HepG2 (cell line): ENCODE results near the gene RIPOR3. TPM values are rescaled to one million over a fixed set of nuclear protein-coding genes. Genes with fewer than 3 reads are reported as not detected.

Experiments used
- CENPX ChIP-seq: sonication (generic); formaldehyde crosslinking; IDR thresholded peaks from 2 replicates; pipeline ENCODE4 v1.9.0; 2021; ENCODE audit warnings: mild to moderate bottlenecking, missing genetic modification reagents, moderate library complexity
- E2F2 ChIP-seq: sonication (generic); formaldehyde crosslinking; IDR thresholded peaks from 2 replicates; pipeline ENCODE4 v1.4.0; 2020; ENCODE audit warnings: missing genetic modification reagents, borderline replicate concordance
- MED1 ChIP-seq: sonication (generic); formaldehyde crosslinking; IDR thresholded peaks from 2 replicates; pipeline ENCODE4 v1.4.0; 2020; ENCODE audit warnings: missing genetic modification reagents
- NFRKB ChIP-seq: fragments of 450-650 bp; IDR thresholded peaks from 2 replicates; pipeline ENCODE4 v1.6.1; 2017
- NPAS2 ChIP-seq: sonication (generic); formaldehyde crosslinking; IDR thresholded peaks from 2 replicates; pipeline ENCODE4 v1.8.0; 2022; ENCODE audit warnings: mild to moderate bottlenecking, missing genetic modification reagents, borderline replicate concordance
- RNF2 ChIP-seq: fragments of 450-650 bp; conservative IDR thresholded peaks from 2 replicates; pipeline ENCODE4 v1.6.1; 2016; ENCODE audit warnings: low read depth
- SMARCC2 ChIP-seq: fragments of 450-650 bp; IDR thresholded peaks from 2 replicates; pipeline ENCODE4 v1.6.1; 2017; ENCODE audit warnings: antibody characterized with exemption, mild to moderate bottlenecking
- ZBTB2 ChIP-seq: sonication (generic); formaldehyde crosslinking; IDR thresholded peaks from 2 replicates; pipeline ENCODE4 v1.8.0; 2022; ENCODE audit warnings: low read depth, missing genetic modification reagents
- ZGPAT ChIP-seq: IDR thresholded peaks from 2 replicates; pipeline ENCODE4 v1.6.1; 2016; ENCODE audit warnings: mild to moderate bottlenecking
- ZNF318 ChIP-seq: sonication (generic); formaldehyde crosslinking; IDR thresholded peaks from 2 replicates; pipeline ENCODE4 v1.4.0; 2020; ENCODE audit warnings: mild to moderate bottlenecking, missing genetic modification reagents
- ZNF512 ChIP-seq: sonication (generic); formaldehyde crosslinking; IDR thresholded peaks from 2 replicates; pipeline ENCODE4 v1.4.0; 2020; ENCODE audit warnings: mild to moderate bottlenecking, missing genetic modification reagents
- ZNF639 ChIP-seq: conservative IDR thresholded peaks from 2 replicates; pipeline ENCODE4 v1.6.1; 2018; ENCODE audit warnings: missing genetic modification reagents
- ZNF850 ChIP-seq: sonication (generic); formaldehyde crosslinking; conservative IDR thresholded peaks from 2 replicates; pipeline ENCODE4 v1.9.0; 2021; ENCODE audit warnings: mild to moderate bottlenecking, missing genetic modification reagents
- polyA plus RNA-seq, 8 experiments: library from polyadenylated mRNA; depleted of rRNA in 3 of 8; stranded (reverse) in 7 of 8; unstranded in 1 of 8; fragments of >200 nt; fragmentation: Illumina TruSeq in 4 of 8; extraction: Trizol in 4 of 8; gene quantifications; 2 replicates each; pipeline versions ENCODE4 v1.2.1 to v1.2.3, GENCODE V29; 2011 to 2016; ENCODE audit warnings: low read depth in 4 of 8, missing spikeins in 1 of 8, mixed read lengths in 1 of 8; ENCODE audit not compliant: insufficient read depth in 1 of 8
- total RNA-seq, 5 experiments: library from RNA; depleted of rRNA; stranded (reverse); fragments of >200 nt; fragmentation: Illumina TruSeq; extraction: Trizol; gene quantifications; 2 replicates each; pipeline ENCODE4 v1.2.3, GENCODE V29; 2016; ENCODE audit warnings: low read depth in 1 of 5

The RIPOR3 gene
- total and polyA plus RNA-seq, 2 of the 13 experiments (the other 11 are each of a cell fraction or from before 2014, with no cell fraction given) = 0.18 TPM; not detected in 1

- TF ChIP-seq ZNF318 (CRISPR knock-in tag) = no peak
- no peak for TF ChIP-seq NFRKB
- no peak for TF ChIP-seq CENPX (CRISPR knock-in tag)
- no peak for TF ChIP-seq ZGPAT (CRISPR knock-in tag)
- no peak for TF ChIP-seq ZBTB2 (CRISPR knock-in tag)
- TF ChIP-seq ZNF850 = no peak
- peak; percentile 33; the same call in 1 of the 2 replicates for TF ChIP-seq MED1
- TF ChIP-seq SMARCC2 = no peak
- TF ChIP-seq E2F2 (CRISPR knock-in tag) = no peak
- no peak for TF ChIP-seq ZNF512 (CRISPR knock-in tag)
- no peak for TF ChIP-seq RNF2
- no peak for TF ChIP-seq ZNF639 (CRISPR knock-in tag)
- no peak for TF ChIP-seq NPAS2 (CRISPR knock-in tag)
Observed at GRCh38 chr20:50726955-50727791, 35.8 kb upstream of the RIPOR3 start (continued).
